Ovary (tissue), 3 donors: ENCODE measurements around the gene ING2.

Experiments used
- CTCF ChIP-seq, 3 donors: fragments of 450-650 bp in 2 of 3; fragments of 200-600 bp in 1 of 3; IDR thresholded peaks; one replicate each; pipeline versions ENCODE4 v1.5.1 to v1.8.0; 2016 to 2022; ENCODE audit warnings: antibody characterized with exemption in 3 of 3, mild to moderate bottlenecking in 1 of 3
- EP300 ChIP-seq: sonication (generic); formaldehyde crosslinking; IDR thresholded peaks from one replicate; pipeline ENCODE4 v1.6.1; 2017; ENCODE audit warnings: antibody characterized with exemption
- donor health status: DM: no; HTN: no; CAD: no.

GRCh38 chr4:183507925-183508696 is 3.3 kb downstream of the ING2 start:
- TF ChIP-seq EP300 = no peak
- TF ChIP-seq CTCF (IDR thresholded peaks at IDR 0.05) = no peak
